NCI-H69 (cell line): ENCODE data around the gene TNFRSF1B.

Source experiments
- DNase-seq: peaks from one replicate; lab custom pipeline; 2025; lab: John Stamatoyannopoulos, UW

Gene TNFRSF1B

GRCh38 chr1:12194666-12195216 lies 27.9 kb downstream of the TNFRSF1B start:
- no peak for DNase-seq

- DNase-seq, result no peak
Measured at GRCh38 chr1:12195416-12195815, 28.6 kb downstream of the TNFRSF1B start.

GRCh38 chr1:12196641-12197482 lies 30.1 kb downstream of the TNFRSF1B start:
- DNase-seq, result peak; percentile 50

- DNase-seq, result no peak
Measured at GRCh38 chr1:12197483-12197880, 30.7 kb downstream of the TNFRSF1B start.

GRCh38 chr1:12200208-12200607 lies 33.4 kb downstream of the TNFRSF1B start:
- DNase-seq, result no peak

- DNase-seq, result no peak
Measured at GRCh38 chr1:12201352-12202189, 34.8 kb downstream of the TNFRSF1B start.

GRCh38 chr1:12202190-12202497 lies 35.4 kb downstream of the TNFRSF1B start:
- DNase-seq, result no peak

GRCh38 chr1:12202577-12202976 lies 35.8 kb downstream of the TNFRSF1B start:
- DNase-seq, result no peak

- DNase-seq, result no peak
Measured at GRCh38 chr1:12203216-12204007, 36.6 kb downstream of the TNFRSF1B start.

GRCh38 chr1:12204140-12204539 lies 37.3 kb downstream of the TNFRSF1B start:
- no peak for DNase-seq

GRCh38 chr1:12204754-12205658 lies 38.2 kb downstream of the TNFRSF1B start:
- no peak for DNase-seq

- no peak for DNase-seq
Measured at GRCh38 chr1:12206238-12206637, 39.4 kb downstream of the TNFRSF1B start.

- DNase-seq, result no peak
Measured at GRCh38 chr1:12206792-12207424, 40.1 kb downstream of the TNFRSF1B start.

GRCh38 chr1:12208271-12208670 lies 41.5 kb downstream of the TNFRSF1B start:
- DNase-seq, result no peak

GRCh38 chr1:12208764-12209494 lies 42.1 kb downstream of the TNFRSF1B start:
- peak; percentile 54 for DNase-seq

GRCh38 chr1:12209495-12209832 lies 42.7 kb downstream of the TNFRSF1B start:
- no peak for DNase-seq

GRCh38 chr1:12215118-12215961 lies 48.5 kb downstream of the TNFRSF1B start:
- no peak for DNase-seq

- no peak for DNase-seq
Measured at GRCh38 chr1:12219800-12220199, 53.0 kb downstream of the TNFRSF1B start.

GRCh38 chr1:12220890-12221289 lies 54.1 kb downstream of the TNFRSF1B start:
- DNase-seq, result no peak
